Left lung (tissue), 10 donors: ENCODE measurements around the gene SIGLEC15. TPM values are rescaled to one million over a fixed set of nuclear protein-coding genes. Genes with fewer than 3 reads are reported as not detected.

Experiments
- ATAC-seq: fragments of 200-7000 bp; cut with Tn5 transposase; one replicate; pipeline ENCODE4 v1.9.1; 2020; ENCODE audit warnings: moderate library complexity
- DNase-seq, 4 donors: peaks; one replicate each; pipeline ENCODE4 v3.0.0-alpha.2; 2013 to 2020
- H3K27ac ChIP-seq, 2 donors: fragments of 200-600 bp; sonication (generic) in 1 of 2; one replicate each; pipeline versions ENCODE4 v1.5.0 to v1.8.0; 2020 to 2021
- H3K27me3 ChIP-seq, 2 donors: fragments of 200-600 bp; sonication (generic) in 1 of 2; one replicate each; pipeline versions ENCODE4 v1.5.0 to v1.8.0; 2020 to 2021
- H3K36me3 ChIP-seq, 2 donors: fragments of 200-600 bp; sonication (generic) in 1 of 2; one replicate each; pipeline versions ENCODE4 v1.5.0 to v1.8.0; 2020 to 2021
- H3K4me1 ChIP-seq, 2 donors: fragments of 200-600 bp; one replicate each; pipeline ENCODE4 v1.8.0; 2021
- H3K4me3 ChIP-seq, 2 donors: fragments of 200-600 bp; sonication (generic) in 1 of 2; one replicate each; pipeline versions ENCODE4 v1.5.0 to v1.8.0; 2020 to 2021; ENCODE audit warnings: mild to moderate bottlenecking in 1 of 2
- H3K9me3 ChIP-seq, 2 donors: fragments of 200-600 bp; sonication (generic) in 1 of 2; one replicate each; pipeline versions ENCODE4 v1.5.0 to v1.8.0; 2020 to 2021
- intact Hi-C, 2 donors: fragments of 100-400 bp; cut with DNase I; formaldehyde crosslinking; loops; one replicate each; pipeline versions ENCODE4 v1.11.2 to v1.14.2; 2022
- polyA plus RNA-seq, 6 donors: library from polyadenylated mRNA; unstranded; fragments of 120-200 nt; gene quantifications; one replicate each; pipeline ENCODE4 v1.2.1, GENCODE V29; 2013; ENCODE audit not compliant: insufficient read length in 6 of 6
- total RNA-seq, 2 donors: library from RNA; stranded (reverse); fragmentation: NEBNext Ultra II Directional; extraction: Animal tissue kit (Norgen Biotek cat#: 25700); gene quantifications; one replicate each; pipeline ENCODE4 v1.2.1, GENCODE V29; 2021
- TF ChIP-seq, protein P1 (sequence below), 2 donors: fragments of 200-600 bp; sonication (generic) in 1 of 2; IDR thresholded peaks; one replicate each; pipeline versions ENCODE4 v1.5.0 to v1.8.0; 2021; ENCODE audit warnings: antibody characterized with exemption in 2 of 2
- donor health status: DM: no; HTN: yes; CAD: no.
- donor health status: DM: no; HTN: no; CAD: no.

The SIGLEC15 gene
- total and polyA plus RNA-seq, 8 donors, result 0.19 to 0.47 (median 0.33) TPM

DNA sequence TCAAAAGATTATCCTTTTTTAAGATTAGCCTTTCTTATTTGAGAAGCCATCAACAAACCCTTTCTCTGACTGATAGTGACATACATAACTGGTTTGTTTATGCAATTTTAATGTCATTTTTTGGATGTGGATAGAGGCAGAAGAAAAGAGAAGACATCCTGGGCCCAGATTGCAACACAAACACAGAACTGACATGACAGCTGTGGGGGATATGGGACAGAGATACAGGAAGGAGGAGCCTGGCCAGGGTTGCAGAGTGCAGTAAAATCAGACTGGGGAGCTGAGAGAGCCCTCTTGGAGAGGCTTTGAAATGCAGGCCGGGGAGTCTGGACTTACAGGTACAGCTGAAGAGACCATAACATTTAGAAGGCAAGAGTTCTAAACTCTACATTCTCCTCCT lies 65.1 kb downstream of the SIGLEC15 start:
- ATAC-seq (peak; percentile 57), DNase-seq (peak in 1 of 4 donors; percentile 10)
- Histone ChIP-seq H3K9me3 (no peaks in the 10 kb centered on the region), H3K27me3 (no peaks in the 10 kb centered on the region), H3K36me3 (peaks cover 0 to 84% of the 10 kb centered on the region in 2 donors), H3K27ac (peak overlapping the region in 1 of 2 donors; percentile 62), H3K4me1 (peaks cover 0 to 14% of the 10 kb centered on the region in 2 donors), H3K4me3 (no peak overlapping the region)
- TF ChIP-seq, protein P1, sequence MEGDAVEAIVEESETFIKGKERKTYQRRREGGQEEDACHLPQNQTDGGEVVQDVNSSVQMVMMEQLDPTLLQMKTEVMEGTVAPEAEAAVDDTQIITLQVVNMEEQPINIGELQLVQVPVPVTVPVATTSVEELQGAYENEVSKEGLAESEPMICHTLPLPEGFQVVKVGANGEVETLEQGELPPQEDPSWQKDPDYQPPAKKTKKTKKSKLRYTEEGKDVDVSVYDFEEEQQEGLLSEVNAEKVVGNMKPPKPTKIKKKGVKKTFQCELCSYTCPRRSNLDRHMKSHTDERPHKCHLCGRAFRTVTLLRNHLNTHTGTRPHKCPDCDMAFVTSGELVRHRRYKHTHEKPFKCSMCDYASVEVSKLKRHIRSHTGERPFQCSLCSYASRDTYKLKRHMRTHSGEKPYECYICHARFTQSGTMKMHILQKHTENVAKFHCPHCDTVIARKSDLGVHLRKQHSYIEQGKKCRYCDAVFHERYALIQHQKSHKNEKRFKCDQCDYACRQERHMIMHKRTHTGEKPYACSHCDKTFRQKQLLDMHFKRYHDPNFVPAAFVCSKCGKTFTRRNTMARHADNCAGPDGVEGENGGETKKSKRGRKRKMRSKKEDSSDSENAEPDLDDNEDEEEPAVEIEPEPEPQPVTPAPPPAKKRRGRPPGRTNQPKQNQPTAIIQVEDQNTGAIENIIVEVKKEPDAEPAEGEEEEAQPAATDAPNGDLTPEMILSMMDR (IDR thresholded peaks at IDR 0.05), result no peak
- intact Hi-C loops, result no loop called here

DNA sequence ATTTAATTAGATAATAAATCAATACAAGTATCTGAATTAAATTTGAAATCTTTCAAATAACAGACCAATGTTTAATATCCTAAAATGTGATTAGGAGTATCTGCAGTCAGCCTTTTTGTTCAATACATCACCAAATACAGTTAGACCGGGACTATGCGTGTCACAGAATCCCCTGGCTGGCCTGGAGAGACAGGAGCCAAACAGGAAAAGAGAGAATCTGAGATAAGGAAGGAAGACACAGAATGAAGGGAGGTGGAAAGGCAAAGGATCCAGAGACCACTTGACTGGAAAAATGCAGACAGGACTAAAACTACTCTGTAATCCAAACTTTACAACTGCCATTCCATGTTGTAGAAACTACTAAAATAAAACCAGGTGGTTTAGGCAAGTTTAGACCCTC lies 66.3 kb downstream of the SIGLEC15 start:
- peaks cover 0 to 82% of the 10 kb centered on the region in 2 donors for H3K36me3 ChIP-seq
- intact Hi-C loops, result no loop called here

More for the DNA sequence above, 66.3 kb downstream of the SIGLEC15 start:
- no peaks in the 10 kb centered on the region for H3K27me3 ChIP-seq
- ATAC-seq (no peak), DNase-seq (no peak)
- no peaks in the 10 kb centered on the region for H3K9me3 ChIP-seq
- no peak overlapping the region for H3K4me3 ChIP-seq
- no peak overlapping the region for H3K27ac ChIP-seq
- TF ChIP-seq, protein P1 (IDR thresholded peaks at IDR 0.05), result no peak
- H3K4me1 ChIP-seq, result peaks cover 0 to 14% of the 10 kb centered on the region in 2 donors

Other genes starting within 250 kb of the SIGLEC15 start
- gene SLC14A2, start 210.2 kb upstream of the SIGLEC15 start, total RNA-seq, result under 1 TPM; 0.12 to 0.37 TPM
- gene SLC14A2, start 210.2 kb upstream of the SIGLEC15 start, polyA plus RNA-seq, result under 1 TPM; 0.10 to 0.27 (median 0.15) TPM
- 1 to 10 TPM in 1 of 2 donors, under 1 TPM in 1; 0.86 to 1.6 TPM for gene SLC14A1, start 101.5 kb upstream of the SIGLEC15 start, total RNA-seq
- gene SLC14A1, start 101.5 kb upstream of the SIGLEC15 start, polyA plus RNA-seq, result 1 to 10 TPM; 1.1 to 3.1 (median 1.6) TPM
- gene EPG5, start 141.7 kb downstream of the SIGLEC15 start, total RNA-seq, result 10 to 100 TPM; 29.1 to 38.0 TPM
- gene EPG5, start 141.7 kb downstream of the SIGLEC15 start, polyA plus RNA-seq, result 10 to 100 TPM; 27.3 to 36.4 (median 31.4) TPM
- gene PSTPIP2, start 246.6 kb downstream of the SIGLEC15 start, total RNA-seq, result 10 to 100 TPM; 14.2 to 21.8 TPM
- gene PSTPIP2, start 246.6 kb downstream of the SIGLEC15 start, polyA plus RNA-seq, result 1 to 10 TPM; 5.2 to 7.9 (median 6.8) TPM